ENCODE data around the gene ADAMTSL1. TPM values are rescaled to one million over a fixed set of nuclear protein-coding genes. Genes with fewer than 3 reads are reported as not detected.

The ADAMTSL1 gene
- total and polyA plus RNA-seq, 9 donors, result 1.2 to 20.0 (median 6.1) TPM

- no peaks in the 10 kb centered on the region for H3K27me3 ChIP-seq
- H3K27ac ChIP-seq, result no peak overlapping the region
- intact Hi-C loops (cut with DNase I), result loop anchor here in 1 of 4 donors (5.0 kb wide), 1 partner anchor 71 kb away; no protein-coding TSS in a partner anchor
- no peaks in the 10 kb centered on the region for H3K36me3 ChIP-seq
- no peak for DNase-seq
- no peaks in the 10 kb centered on the region for H3K4me1 ChIP-seq (ENCODE audit: insufficient read depth)
- 91 to 96% (median 96%) methylated on average over 3 of the region's 3 CpGs for WGBS, 3 donors
- TF ChIP-seq CTCF (IDR thresholded peaks at IDR 0.05) (no peak), POLR2A (IDR thresholded peaks at IDR 0.05) (no peak), EP300 (IDR thresholded peaks at IDR 0.05) (no peak)
- no peaks in the 10 kb centered on the region for H3K9me3 ChIP-seq
- H3K4me3 ChIP-seq, result no peak overlapping the region
Measured at GRCh38 chr9:18526685-18527084, 52.7 kb downstream of the ADAMTSL1 start.

GRCh38 chr9:18531136-18532065 lies 57.4 kb downstream of the ADAMTSL1 start:
- H3K36me3 ChIP-seq, result no peaks in the 10 kb centered on the region
- WGBS, 3 donors, result 74 to 83% (median 80%) methylated on average over 7 of the region's 7 CpGs
- TF ChIP-seq EP300 (IDR thresholded peaks at IDR 0.05) (no peak), POLR2A (IDR thresholded peaks at IDR 0.05) (no peak), CTCF (IDR thresholded peaks at IDR 0.05) (no peak)
- H3K4me3 ChIP-seq, result no peak overlapping the region
- intact Hi-C loops (cut with DNase I), result loop anchor here in 1 of 4 donors (5.0 kb wide), 1 partner anchor 1579 kb away; no protein-coding TSS in a partner anchor
- DNase-seq, result no peak
- no peak overlapping the region for H3K27ac ChIP-seq
- no peaks in the 10 kb centered on the region for H3K4me1 ChIP-seq (ENCODE audit: insufficient read depth)
- peaks cover 0 to 4% of the 10 kb centered on the region in 2 donors for H3K9me3 ChIP-seq
- no peaks in the 10 kb centered on the region for H3K27me3 ChIP-seq

GRCh38 chr9:18534611-18535010 lies 60.7 kb downstream of the ADAMTSL1 start:
- no peak for TF ChIP-seq CTCF (IDR thresholded peaks at IDR 0.05)
- no peak for TF ChIP-seq EP300 (IDR thresholded peaks at IDR 0.05)
- TF ChIP-seq POLR2A (IDR thresholded peaks at IDR 0.05), result no peak
- Histone ChIP-seq H3K36me3 (no peaks in the 10 kb centered on the region), H3K27me3 (no peaks in the 10 kb centered on the region), H3K27ac (no peak overlapping the region), H3K4me1 (ENCODE audit: insufficient read depth) (no peaks in the 10 kb centered on the region), H3K9me3 (peaks cover 0 to 4% of the 10 kb centered on the region in 2 donors), H3K4me3 (no peak overlapping the region)
- intact Hi-C loops (cut with DNase I), result loop anchor here in 1 of 4 donors (5.0 kb wide), 1 partner anchor 1582 kb away; no protein-coding TSS in a partner anchor
- 84 to 96% (median 94%) methylated on average over 2 of the region's 2 CpGs for WGBS, 3 donors
- DNase-seq, result no peak

- no peaks in the 10 kb centered on the region for H3K27me3 ChIP-seq
- H3K36me3 ChIP-seq, result no peaks in the 10 kb centered on the region
- H3K4me1 ChIP-seq (ENCODE audit: insufficient read depth), result no peaks in the 10 kb centered on the region
- TF ChIP-seq CTCF (IDR thresholded peaks at IDR 0.05), result no peak
- no peak overlapping the region for H3K4me3 ChIP-seq
- H3K9me3 ChIP-seq, result peaks cover 0 to 4% of the 10 kb centered on the region in 2 donors
- intact Hi-C loops (cut with DNase I), result no loop called here
- DNase-seq, result no peak
- H3K27ac ChIP-seq, result no peak overlapping the region
Measured at GRCh38 chr9:18536554-18536953, 62.6 kb downstream of the ADAMTSL1 start.
